ENCODE measurements around the gene LZIC.
A peak's percentile ranks its signal among the peaks of the same experiment; 100 is the strongest.

Gene LZIC

GRCh38 chr1:9894115-9894514, 49.1 kb downstream of the LZIC start:
- no peak for TF ChIP-seq OSR1 (CRISPR knock-in tag; IDR thresholded peaks at IDR 0.05)
- TF ChIP-seq ZC3H10 (CRISPR knock-in tag; IDR thresholded peaks at IDR 0.05), result no peak
- no peak for TF ChIP-seq CSDC2 (CRISPR knock-in tag; IDR thresholded peaks at IDR 0.05)
- TF ChIP-seq ZNF70 (CRISPR knock-in tag; IDR thresholded peaks at IDR 0.05), result no peak
- TF ChIP-seq RARB (CRISPR knock-in tag; IDR thresholded peaks at IDR 0.05), result no peak
- TF ChIP-seq ZNF565 (CRISPR knock-in tag; conservative IDR thresholded peaks at IDR 0.05; ENCODE audit: low read depth), result no peak
- no peak for TF ChIP-seq ESRRG (CRISPR knock-in tag; IDR thresholded peaks at IDR 0.05)
- TF ChIP-seq ISL1 (CRISPR knock-in tag; IDR thresholded peaks at IDR 0.05), result no peak
- no peak for TF ChIP-seq POU6F1 (CRISPR knock-in tag; IDR thresholded peaks at IDR 0.05; ENCODE audit: borderline replicate concordance, low read depth)
- no peak for TF ChIP-seq TSHZ2 (CRISPR knock-in tag; IDR thresholded peaks at IDR 0.05)
- no peak for TF ChIP-seq TCF4 (CRISPR knock-in tag; IDR thresholded peaks at IDR 0.05; ENCODE audit: borderline replicate concordance)
- no peak for TF ChIP-seq ZFP30 (CRISPR knock-in tag; IDR thresholded peaks at IDR 0.05)
- no peak for TF ChIP-seq TOX (CRISPR knock-in tag; IDR thresholded peaks at IDR 0.05; ENCODE audit: borderline replicate concordance)
- TF ChIP-seq CREB5 (CRISPR knock-in tag; IDR thresholded peaks at IDR 0.05; ENCODE audit: low read depth), result no peak
- TF ChIP-seq CSRNP3 (CRISPR knock-in tag; IDR thresholded peaks at IDR 0.05), result no peak
- no peak for TF ChIP-seq ZNF8 (CRISPR knock-in tag; IDR thresholded peaks at IDR 0.05)
- TF ChIP-seq PATZ1 (CRISPR knock-in tag; IDR thresholded peaks at IDR 0.05; ENCODE audit: borderline replicate concordance), result no peak
- TF ChIP-seq BACH2 (CRISPR knock-in tag; IDR thresholded peaks at IDR 0.05; ENCODE audit: borderline replicate concordance), result no peak
- TF ChIP-seq PPARA (CRISPR knock-in tag; IDR thresholded peaks at IDR 0.05; ENCODE audit: borderline replicate concordance), result no peak
- ATAC-seq, result peak; percentile 9; the same call in 1 of the 3 replicates

GRCh38 chr1:9892563-9893528, 50.3 kb downstream of the LZIC start:
- no peak for TF ChIP-seq ZFP30 (CRISPR knock-in tag; IDR thresholded peaks at IDR 0.05)
- TF ChIP-seq ISL1 (CRISPR knock-in tag; IDR thresholded peaks at IDR 0.05), result no peak
- no peak for TF ChIP-seq RARB (CRISPR knock-in tag; IDR thresholded peaks at IDR 0.05)
- no peak for TF ChIP-seq ZNF565 (CRISPR knock-in tag; conservative IDR thresholded peaks at IDR 0.05; ENCODE audit: low read depth)
- ATAC-seq, result peak; percentile 52

- ATAC-seq, result peak; percentile 5; the same call in 1 of the 3 replicates
- no peak for TF ChIP-seq PATZ1 (CRISPR knock-in tag; IDR thresholded peaks at IDR 0.05; ENCODE audit: borderline replicate concordance)
- no peak for TF ChIP-seq CSDC2 (CRISPR knock-in tag; IDR thresholded peaks at IDR 0.05)
- no peak for TF ChIP-seq RARB (CRISPR knock-in tag; IDR thresholded peaks at IDR 0.05)
- no peak for TF ChIP-seq ZNF565 (CRISPR knock-in tag; conservative IDR thresholded peaks at IDR 0.05; ENCODE audit: low read depth)
- TF ChIP-seq ZC3H10 (CRISPR knock-in tag; IDR thresholded peaks at IDR 0.05), result no peak
- TF ChIP-seq GLIS3 (CRISPR knock-in tag; IDR thresholded peaks at IDR 0.05), result no peak
- TF ChIP-seq BACH2 (CRISPR knock-in tag; IDR thresholded peaks at IDR 0.05; ENCODE audit: borderline replicate concordance), result no peak
- no peak for TF ChIP-seq PPARA (CRISPR knock-in tag; IDR thresholded peaks at IDR 0.05; ENCODE audit: borderline replicate concordance)
- TF ChIP-seq ZNF70 (CRISPR knock-in tag; IDR thresholded peaks at IDR 0.05), result no peak
Observed at GRCh38 chr1:9891207-9891606, 52.0 kb downstream of the LZIC start.
